Activated CD8-positive, alpha-beta memory T cell treated with anti-CD3 and anti-CD28 coated beads for 36 hours (primary cell): ENCODE data around the gene ESR2. TPM values are rescaled to one million over a fixed set of nuclear protein-coding genes. Genes with fewer than 3 reads are reported as not detected.
"Not testable (repeated sequence)": the region's sequence is repeated elsewhere in the genome, so short reads cannot be mapped to it uniquely, and the experiment has no call there.

Experiments
- CTCF ChIA-PET: fragments of 350-600 bp; sonication (Branson Sonifier 250); formaldehyde crosslinking; loops from one replicate; lab custom pipeline; 2021; ENCODE audit warnings: antibody characterized with exemption; lab: Charles Lee
- POLR2A ChIA-PET: fragments of 350-600 bp; sonication (Branson Sonifier 250); formaldehyde crosslinking; loops from one replicate; lab custom pipeline; 2021; ENCODE audit warnings: antibody characterized with exemption; lab: Charles Lee
- total RNA-seq, 2 experiments: library from RNA; stranded (reverse); gene quantifications; one replicate each; pipeline ENCODE4 v1.2.3, GENCODE V29; 2021

The ESR2 gene
- total RNA-seq, 2 experiments from 2014 or later = 2.0 to 2.1 TPM

DNA sequence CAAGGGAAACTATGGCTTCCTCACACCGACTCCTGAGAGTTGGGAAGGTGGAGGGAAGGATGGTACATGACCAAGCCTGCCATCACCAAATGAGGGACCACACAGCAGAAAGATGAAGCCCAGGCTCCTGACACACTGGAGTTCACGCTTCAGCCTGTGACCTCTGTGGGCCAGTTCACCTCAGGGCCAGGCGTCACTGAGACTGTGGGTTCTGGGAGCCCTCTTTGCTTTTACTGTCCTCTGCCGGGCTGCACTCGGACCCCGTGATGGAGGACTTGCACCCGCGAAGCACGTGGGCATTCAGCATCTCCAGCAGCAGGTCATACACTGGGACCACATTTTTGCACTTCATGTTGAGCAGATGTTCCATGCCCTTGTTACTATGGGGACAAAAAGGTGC lies 61.2 kb downstream of the ESR2 start:
- ChIA-PET POLR2A (no interaction called here), CTCF (no interaction called here)

DNA sequence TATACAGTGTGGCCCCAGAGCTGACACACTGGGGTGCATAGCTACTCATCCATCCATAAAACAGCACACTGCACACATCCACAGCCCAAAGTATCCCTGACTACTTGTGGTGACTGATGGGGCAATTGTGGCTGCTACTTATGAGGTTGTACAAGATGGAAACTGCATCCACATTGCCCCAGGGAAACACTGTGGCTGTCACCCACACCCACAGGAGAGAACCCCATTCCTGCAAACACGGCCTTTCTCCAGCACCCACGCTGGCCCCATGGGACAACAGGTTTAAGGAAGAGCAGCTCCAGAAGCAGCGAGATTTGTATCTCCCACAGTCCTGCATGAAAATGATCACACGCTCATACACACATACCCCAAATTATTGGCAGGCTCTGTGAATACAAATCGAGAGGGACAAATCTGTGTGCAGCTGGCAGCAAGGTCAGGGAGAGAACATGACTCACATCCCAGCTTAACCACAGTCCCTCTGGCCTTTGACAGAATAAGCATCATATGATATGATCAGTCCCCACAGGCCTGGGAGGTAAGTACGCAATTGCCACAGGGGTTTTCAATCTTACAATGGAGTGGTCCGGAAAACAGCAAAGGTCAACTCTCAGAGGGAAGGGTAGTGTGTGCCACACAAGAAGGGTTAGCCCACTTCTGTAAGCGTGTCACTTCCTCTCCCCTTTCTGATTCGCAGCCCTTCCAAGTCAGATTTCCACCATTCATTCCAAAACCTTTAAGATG lies 61.9 kb downstream of the ESR2 start:
- CTCF ChIA-PET = interaction anchor here (1.0 kb wide), 1 partner anchor 71 kb away, joined by 3 read pairs; no protein-coding TSS in a partner anchor
- POLR2A ChIA-PET = no interaction called here

DNA sequence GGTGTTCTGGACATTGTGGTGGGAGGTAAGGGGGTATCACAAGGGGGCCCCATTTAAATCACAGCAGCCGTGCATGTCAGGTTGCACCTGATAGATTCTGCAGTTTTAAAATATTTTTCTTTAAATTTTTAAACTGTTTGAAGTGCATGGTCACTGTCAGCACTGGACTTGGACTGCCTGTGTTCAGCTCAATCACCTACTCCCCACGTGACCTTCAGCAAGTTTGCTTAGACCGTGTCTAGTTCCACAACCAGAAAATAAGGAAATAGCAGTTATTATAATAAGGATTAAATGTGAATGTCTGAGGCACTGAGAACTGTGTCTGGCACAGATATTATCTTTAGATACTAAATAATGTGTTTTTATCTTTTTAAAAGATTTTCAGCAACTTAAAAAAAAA lies 64.7 kb downstream of the ESR2 start:
- ChIA-PET POLR2A (no interaction called here), CTCF (no interaction called here)

DNA sequence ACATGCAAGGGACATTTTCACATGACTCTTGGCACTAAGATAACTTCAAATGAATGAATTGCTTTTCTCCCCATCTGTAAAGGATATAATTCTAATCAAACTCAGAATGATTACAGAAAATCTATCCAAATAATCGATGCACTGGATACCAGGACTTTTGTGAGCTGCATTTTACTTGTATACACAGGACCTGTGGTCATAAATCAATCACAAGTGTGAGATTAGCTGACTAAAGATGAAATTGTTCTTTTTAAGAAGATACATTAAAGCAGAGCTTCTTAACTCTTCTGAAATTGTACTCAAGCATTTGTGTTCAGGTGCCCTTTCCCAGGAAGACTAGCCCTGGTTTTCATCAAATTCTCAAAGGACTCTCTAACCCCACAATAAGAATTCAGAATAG lies 66.3 kb downstream of the ESR2 start:
- CTCF ChIA-PET = no interaction called here
- POLR2A ChIA-PET = no interaction called here

DNA sequence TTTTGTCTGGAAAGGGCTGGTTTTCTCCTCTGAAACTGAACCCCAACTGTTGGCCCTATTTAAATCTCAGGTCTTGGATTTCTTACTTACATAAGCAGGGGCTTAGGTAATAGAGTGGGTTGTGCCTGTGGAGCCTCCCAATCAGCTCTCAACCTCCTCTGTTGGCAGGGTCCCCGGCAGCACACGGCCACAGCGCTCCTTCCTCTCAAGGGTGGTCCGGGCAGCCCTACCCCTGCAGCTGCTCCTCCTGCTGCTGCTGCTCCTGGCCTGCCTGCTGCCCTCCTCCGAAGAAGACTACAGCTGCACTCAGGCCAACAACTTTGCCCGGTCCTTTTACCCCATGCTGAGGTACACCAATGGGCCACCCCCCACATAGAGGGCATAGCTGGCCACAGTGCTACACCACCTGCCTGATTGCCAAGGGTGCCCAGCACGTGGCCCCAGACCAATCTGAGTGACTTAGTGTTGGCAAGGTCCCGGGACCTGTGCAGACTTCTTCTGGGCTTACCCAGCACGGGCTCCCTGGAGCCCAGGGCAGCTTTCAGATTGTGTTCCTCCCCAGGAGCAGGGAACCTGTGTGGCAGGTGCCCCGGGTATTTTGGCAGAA lies 68.9 kb downstream of the ESR2 start:
- ChIA-PET POLR2A (no interaction called here), CTCF (interaction anchor here (1.0 kb wide), 1 partner anchor 13 kb away, joined by 3 read pairs; no protein-coding TSS in a partner anchor)

DNA sequence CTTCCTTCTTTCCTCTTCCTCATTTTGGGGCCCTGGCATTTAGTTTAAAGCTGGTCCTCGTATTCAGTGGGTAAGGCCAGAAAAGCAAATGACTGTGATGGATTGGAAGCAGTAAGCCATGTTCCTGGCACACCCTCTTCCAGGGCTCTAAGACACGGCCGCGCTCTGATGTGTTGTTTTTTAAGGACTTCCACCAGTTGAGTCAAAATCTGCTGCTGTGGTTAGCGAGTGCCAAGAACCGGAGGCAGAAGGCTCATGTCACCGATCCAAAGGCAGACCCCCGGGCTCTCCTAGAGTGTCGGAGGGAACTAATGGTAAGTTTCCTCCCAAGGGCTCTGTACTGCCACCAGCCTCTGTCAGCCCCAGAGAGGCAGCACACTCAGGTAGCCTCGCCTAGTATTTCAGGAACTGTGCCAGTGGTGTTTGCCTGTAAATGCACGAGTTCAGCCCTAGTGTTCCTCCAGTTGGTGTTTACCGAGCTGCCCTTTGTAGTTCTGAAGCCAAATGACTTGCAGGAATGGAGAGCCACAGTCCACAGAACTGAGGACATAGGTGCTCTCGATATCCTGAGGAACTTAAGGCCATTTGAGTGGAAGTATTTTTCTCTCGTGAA lies 72.7 kb downstream of the ESR2 start:
- CTCF ChIA-PET = interaction anchor here (0.6 kb wide), 1 partner anchor 614 kb away, joined by 3 read pairs; no protein-coding TSS in a partner anchor
- POLR2A ChIA-PET = no interaction called here

DNA sequence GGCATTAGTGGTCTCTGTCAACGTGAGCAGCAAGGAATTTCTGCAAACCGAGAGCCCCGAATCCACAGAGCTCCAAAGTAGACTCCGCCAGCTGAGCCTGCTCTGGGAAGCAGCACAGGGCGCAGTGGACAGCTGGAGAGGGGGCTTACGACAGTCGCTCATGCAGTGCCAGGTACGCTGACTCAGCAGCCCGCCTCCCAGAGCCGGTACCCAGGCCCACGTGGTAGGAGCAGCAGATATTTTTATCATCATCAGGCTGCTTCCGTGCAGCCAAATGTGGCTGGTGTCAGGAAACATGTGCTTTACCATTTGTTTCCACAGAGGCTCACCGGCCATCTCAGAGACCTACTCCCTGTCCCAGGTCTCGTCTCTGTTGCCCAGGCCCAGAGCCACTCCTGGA lies 73.7 kb downstream of the ESR2 start:
- ChIA-PET CTCF (no interaction called here), POLR2A (no interaction called here)

DNA sequence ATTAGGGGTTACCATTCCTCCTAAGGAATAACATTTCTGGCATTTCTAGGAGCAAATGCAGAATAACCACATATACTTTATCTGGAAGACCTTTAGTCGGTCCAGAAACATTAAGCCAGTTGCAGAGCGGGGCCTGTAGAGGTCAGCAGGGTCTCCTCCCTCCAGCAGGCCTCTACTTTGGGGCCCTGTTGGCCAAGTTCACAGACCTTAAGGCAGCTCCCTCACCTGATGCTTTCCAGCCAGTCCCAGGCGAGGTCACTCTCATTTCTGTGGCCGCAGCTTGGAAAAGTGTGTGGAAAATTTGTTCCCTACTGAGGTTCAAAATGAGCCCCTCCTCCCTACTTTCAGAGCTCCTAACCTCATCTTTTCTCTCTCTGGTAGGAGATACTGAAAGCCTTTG lies 74.1 kb downstream of the ESR2 start:
- POLR2A ChIA-PET = no interaction called here
- CTCF ChIA-PET = no interaction called here

DNA sequence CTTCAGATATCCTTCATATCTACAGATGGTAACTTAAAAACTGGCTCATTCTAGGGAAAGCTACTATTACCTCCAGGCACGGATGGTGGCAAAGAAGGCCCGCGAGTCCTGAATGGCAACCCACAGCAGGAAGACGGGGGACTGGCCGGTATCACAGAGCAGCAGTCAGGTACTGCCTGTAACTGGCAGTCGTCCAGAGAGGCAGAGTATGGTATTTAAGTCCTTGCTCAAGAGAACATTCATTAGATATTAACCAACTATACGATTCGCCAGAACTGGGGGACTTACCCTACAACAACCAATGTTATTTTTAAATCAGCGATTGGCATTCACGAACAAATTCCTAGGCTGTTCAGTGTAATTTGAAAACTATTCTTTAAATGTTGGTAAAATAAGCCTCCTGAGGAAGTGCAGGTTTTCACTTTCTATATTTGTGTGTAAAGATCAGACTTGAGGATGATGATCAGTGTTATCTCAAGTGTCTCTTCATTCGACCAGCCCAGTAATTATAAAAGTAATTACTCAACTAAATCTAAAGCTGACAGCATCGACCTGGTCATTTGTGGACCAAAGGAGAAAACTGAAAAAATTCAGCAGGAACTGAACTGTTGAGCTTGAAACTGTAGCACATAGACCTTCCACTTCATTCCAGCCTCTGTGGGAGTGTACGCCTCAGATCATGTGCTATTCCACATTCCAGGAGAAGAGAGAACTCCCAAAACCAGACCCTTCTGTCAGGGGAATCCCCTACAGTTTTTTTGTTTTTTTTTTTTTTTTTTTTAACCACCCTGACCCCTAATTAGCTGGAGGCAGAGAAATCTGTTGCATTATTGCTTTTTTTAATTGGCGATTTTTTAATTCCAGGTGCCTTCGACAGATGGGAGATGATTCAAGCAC lies 75.6 kb downstream of the ESR2 start:
- ChIA-PET POLR2A (interaction anchor here (0.7 kb wide), 2 partner anchors 216 to 284 kb away, joined by 4 to 9 read pairs; no protein-coding TSS in a partner anchor), CTCF (interaction anchor here (0.7 kb wide), 1 partner anchor 1006 kb away, joined by 6 read pairs; no protein-coding TSS in a partner anchor)

DNA sequence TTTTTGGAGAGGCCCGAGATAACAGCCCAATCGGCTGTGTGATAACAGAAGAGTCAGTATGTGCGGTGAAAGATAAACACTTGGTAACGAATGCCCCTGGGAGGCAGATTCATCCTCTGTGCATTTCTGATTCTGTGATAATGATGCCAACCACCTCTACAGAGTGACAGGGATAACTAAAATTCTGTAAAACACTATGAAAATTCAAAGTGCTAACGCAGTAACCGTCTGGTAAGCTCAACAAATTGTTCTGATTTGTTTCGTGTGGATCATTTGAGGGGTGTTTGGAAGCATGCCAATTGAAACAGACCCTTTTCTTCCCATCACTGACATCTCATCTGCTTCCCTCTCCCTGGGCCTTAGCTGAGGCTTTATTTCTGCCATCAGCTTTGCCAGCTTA lies 76.3 kb downstream of the ESR2 start:
- ChIA-PET POLR2A (no interaction called here), CTCF (no interaction called here)

DNA sequence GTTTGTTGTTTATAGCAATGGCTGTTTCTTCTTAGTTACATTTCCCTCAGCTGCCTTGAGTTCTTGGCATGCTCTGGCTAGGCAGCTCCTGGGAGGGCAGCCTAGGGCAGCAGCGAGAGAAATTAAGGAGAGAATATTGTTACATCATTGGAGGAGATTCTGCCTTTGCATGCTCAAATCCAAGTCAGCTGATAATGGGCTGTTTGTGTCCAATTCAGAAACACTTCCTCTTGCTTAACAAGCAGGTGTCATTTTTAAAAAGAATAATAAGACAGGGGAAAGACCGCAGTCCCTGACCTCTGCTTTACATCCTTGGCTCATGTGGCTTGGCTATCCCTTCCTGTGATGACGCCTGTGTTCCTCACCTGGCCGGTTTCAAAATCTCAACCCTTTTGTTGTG lies 76.9 kb downstream of the ESR2 start:
- ChIA-PET CTCF (no interaction called here), POLR2A (no interaction called here)

DNA sequence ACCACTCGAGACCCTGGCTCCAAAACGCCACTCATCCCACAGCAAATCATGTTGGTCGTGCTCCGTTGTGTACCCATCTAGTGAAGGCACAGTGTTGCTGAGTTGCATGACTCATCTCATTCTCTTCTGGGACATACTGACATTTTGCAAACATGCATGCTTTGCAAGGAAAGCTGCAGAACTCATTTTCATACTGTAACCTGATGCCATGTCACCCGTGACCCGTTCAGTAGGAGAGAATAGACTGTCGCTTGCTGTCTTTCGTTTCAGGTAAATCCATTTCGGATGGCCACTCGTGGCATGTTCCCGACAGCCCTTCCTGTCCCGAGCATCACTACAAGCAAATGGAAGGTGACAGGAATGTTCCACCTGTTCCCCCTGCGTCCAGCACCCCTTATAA lies 78.2 kb downstream of the ESR2 start:
- POLR2A ChIA-PET = no interaction called here
- CTCF ChIA-PET = no interaction called here

DNA sequence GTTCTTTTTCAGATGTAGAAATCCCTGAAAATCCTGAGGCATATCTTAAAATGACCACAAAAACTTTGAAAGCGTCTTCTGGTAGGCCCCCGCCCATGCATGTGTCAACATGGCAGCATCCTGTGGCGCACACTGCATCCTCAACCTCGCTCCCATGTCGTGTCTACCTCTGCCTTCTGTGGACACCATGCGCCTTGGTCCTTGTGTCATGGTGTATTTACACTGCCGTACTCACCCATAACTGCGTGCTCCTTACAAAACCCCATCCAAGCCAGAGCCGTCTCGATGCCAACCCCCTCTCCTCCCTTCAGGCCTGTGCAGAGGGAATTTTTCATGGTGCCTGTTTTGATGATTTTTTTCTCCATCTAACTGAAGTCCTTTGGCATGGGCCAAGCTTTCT lies 78.9 kb downstream of the ESR2 start:
- POLR2A ChIA-PET = no interaction called here

DNA sequence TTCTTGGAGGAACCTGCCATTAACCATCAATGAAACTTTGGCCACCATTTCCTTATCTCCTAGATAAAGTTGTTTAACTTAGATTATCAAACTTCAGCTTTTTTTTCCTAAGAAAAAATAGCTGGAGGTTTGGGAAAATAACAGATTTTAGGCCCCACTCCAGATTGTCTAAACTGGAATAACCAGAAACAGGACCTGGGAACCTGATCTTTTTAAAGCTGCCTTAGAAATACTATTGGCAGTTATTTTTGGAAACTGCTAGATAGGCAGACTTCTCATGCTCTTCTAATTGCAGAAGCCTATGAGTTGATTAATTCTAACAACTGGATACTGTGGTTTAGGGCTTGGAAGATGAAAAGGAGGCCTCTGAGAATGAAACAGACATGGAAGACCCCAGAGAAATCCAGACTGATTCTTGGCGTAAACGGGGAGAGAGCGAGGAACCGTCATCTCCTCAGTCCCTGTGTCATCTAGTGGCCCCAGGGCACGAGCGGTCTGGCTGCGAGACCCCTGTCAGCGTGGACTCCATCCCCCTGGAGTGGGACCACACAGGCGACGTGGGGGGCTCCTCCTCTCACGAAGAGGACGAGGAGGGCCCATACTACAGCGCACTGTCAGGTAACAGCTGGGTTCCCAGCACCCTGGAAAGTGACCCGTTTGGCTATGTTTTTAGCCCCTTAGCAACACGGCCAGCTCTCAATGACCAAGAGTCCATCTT lies 80.2 kb downstream of the ESR2 start:
- ChIA-PET CTCF (no interaction called here), POLR2A (no interaction called here)

More for the DNA sequence above, 78.9 kb downstream of the ESR2 start:
- CTCF ChIA-PET = no interaction called here

DNA sequence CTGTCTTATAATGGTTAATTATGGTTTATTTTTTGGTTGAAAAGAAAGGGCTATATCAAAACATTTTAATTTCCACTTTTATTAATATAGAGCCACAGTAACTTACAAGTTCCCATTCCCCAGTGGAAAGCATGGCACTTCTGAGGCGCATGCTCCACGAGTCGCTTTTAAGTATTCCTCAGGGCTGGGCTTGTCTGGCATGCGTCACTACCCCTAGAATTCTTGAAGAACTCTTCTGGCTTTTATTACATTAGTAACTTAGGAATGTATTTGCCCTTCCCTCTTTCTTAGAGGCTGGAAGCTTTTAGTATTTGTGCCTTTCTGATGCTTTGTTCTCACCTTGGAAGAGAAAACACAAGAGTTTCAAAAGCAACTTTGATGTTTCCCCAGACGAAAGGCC lies 81.1 kb downstream of the ESR2 start:
- POLR2A ChIA-PET = no interaction called here

DNA sequence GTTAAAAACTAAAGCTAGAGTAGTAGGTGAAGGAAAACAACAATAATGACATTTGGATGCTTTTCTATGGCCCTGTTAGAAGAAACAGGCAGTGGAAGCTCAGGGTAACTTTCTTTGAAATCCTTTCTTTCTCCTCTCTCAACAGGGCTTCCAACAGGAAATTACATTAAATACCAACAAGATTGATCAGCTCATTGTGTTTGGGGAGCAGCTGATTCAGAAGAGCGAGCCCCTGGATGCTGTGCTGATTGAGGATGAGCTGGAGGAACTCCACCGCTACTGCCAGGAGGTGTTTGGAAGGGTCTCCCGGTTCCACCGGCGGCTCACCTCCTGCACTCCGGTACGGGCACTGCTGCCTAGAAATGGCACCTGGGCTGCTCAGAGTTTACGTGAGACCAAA lies 81.5 kb downstream of the ESR2 start:
- ChIA-PET CTCF (interaction anchor here (1.1 kb wide), 1 partner anchor 13 kb away, joined by 3 read pairs; no protein-coding TSS in a partner anchor), POLR2A (no interaction called here)

More for the DNA sequence above, 81.1 kb downstream of the ESR2 start:
- CTCF ChIA-PET = no interaction called here

DNA sequence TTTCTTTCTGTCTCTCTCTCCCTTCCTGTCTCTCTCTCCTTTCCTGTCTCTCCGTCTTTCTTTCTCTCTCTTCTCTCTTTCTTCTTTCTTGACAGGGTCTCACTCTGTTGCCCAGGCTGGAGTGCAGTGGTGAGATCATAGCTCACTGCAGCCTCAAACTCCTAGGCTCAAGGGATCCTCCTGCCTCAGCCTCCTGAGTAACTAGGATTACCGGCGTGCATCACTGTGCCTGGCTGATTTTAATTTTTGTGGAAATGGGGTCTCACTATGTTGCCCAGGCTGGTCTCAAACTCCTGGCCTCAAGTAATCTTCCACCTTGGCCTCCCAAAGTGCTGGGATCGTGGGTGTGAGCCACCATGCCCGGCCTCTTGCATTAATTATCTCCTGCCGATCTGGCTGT lies 83.3 kb downstream of the ESR2 start:
- POLR2A ChIA-PET, CTCF ChIA-PET: not testable (repeated sequence)

DNA sequence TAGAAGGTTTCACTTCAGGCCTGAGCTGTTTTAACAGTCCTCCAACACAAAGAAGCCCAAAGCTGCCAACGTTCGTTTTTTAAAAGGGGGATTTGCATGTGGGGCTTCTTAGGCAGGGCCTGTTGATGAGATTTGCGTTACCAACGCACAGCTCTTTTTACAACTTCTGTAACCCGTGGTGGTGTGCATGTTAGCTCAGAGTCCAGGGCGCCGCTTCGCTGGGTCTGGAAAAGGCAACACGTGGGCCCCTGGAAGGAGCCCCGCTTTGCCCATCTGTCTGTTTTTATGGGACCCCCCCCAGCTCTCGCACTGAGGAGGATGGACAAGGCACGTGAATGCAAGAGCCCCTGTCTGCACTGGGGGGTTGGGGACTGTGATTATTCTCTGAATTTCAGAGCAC lies 84.0 kb downstream of the ESR2 start:
- POLR2A ChIA-PET = no interaction called here
- CTCF ChIA-PET = no interaction called here
